Muscle layer of colon (tissue), 2 donors: ENCODE measurements around the gene ITPA.

ENCODE experiments used
- H3K27ac ChIP-seq: one replicate; pipeline ENCODE4 v1.7.0; 2013; ENCODE audit warnings: low read depth, mild to moderate bottlenecking, low read length, moderate library complexity
- H3K27me3 ChIP-seq, 2 donors: one replicate each; pipeline ENCODE4 v1.7.0; 2013; ENCODE audit warnings: low read length in 2 of 2, mild to moderate bottlenecking in 2 of 2; ENCODE audit not compliant: insufficient read depth in 2 of 2, control insufficient read depth in 1 of 2
- H3K36me3 ChIP-seq: one replicate; pipeline ENCODE4 v1.7.0; 2013; ENCODE audit warnings: mild to moderate bottlenecking, low read length; ENCODE audit not compliant: insufficient read depth
- H3K4me1 ChIP-seq: one replicate; pipeline ENCODE4 v1.7.0; 2013; ENCODE audit warnings: mild to moderate bottlenecking, low read length; ENCODE audit not compliant: insufficient read depth
- H3K4me3 ChIP-seq, 2 donors: one replicate each; pipeline ENCODE4 v1.7.0; 2013; ENCODE audit warnings: low read length in 2 of 2, low read depth in 1 of 2, mild to moderate bottlenecking in 1 of 2, moderate library complexity in 1 of 2
- H3K9ac ChIP-seq: one replicate; pipeline ENCODE4 v1.7.0; 2013; ENCODE audit warnings: low read length
- H3K9me3 ChIP-seq: one replicate; pipeline ENCODE4 v1.7.0; 2013; ENCODE audit warnings: mild to moderate bottlenecking, low read length
- donor health status: abdominal sarcoma.
- donor health status: Adenocarcinoma of cecum.

ITPA gene

DNA sequence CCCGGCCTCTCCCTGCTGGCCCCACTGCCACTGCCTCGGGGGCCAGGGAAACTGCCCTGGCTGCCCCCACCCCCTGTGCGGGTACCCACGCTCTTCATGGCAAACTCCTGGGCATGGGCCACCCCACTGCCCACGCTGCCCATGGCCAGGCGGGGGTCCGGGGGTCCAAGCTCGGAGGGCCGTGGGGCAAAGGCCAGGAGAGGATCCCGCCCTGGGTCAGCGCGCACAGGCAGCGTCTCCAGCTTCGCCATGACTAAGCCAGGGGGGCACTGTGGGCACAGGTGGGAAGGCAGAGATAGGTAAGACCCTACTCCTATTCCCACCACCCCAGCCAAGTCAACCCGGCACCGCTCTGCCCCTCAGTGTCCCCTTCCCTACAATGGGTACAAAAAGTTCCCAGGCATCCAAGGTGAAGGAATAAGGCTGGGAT lies 42.4 kb upstream of the ITPA start:
- Histone ChIP-seq H3K36me3 (no peaks in the 10 kb centered on the region), H3K9me3 (no peaks in the 10 kb centered on the region), H3K4me3 (no peak overlapping the region), H3K9ac (no peak overlapping the region), H3K27ac (no peak overlapping the region), H3K4me1 (no peaks in the 10 kb centered on the region), H3K27me3 (peaks cover 0 to 11% of the 10 kb centered on the region in 2 donors)

- no peak overlapping the region for H3K4me3 ChIP-seq
- no peak overlapping the region for H3K27ac ChIP-seq
- H3K9me3 ChIP-seq: no peaks in the 10 kb centered on the region
- peaks cover 4% of the 10 kb centered on the region for H3K4me1 ChIP-seq
- H3K27me3 ChIP-seq: peaks cover 0 to 11% of the 10 kb centered on the region in 2 donors
- no peaks in the 10 kb centered on the region for H3K36me3 ChIP-seq
- no peak overlapping the region for H3K9ac ChIP-seq
These were observed 41.6 kb upstream of the ITPA start for GRCh38 chr20:3167738-3168078.

DNA sequence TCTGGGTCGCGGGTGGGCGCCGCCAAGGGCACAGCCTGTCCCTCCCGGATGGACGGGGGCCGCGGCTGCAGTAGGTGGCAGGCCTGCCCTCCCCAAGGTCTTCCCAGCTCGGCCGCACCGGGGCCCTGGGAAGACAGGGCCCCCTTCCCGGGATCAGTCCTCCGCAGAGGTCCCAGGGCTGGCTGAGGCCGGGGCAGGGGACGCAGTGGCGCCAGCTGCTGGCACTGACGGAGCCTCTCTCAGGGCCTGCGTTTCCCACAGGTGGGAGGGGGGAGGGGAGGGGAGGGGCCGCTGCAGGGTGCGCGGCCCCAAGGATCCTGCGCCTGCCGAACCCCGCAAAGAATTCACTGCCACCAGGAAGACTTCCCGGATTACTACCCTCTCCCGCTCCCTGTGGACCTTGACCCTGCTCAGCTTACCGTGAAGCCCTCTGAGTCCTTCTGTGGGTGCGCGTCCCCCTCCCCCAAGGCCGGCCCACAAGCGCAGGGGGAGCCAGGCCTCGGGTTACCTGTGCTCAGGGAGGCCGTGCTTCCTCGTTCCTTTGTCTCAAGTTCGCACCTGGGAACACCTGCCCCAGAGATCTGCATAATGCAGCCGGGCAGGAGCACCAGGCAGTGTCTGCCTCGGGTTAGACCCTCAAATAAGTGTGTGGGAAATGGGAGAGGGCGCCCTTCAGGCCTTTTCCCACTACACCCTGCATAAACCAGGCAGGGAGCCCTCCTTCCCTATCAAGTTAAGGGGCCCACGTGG lies 41.0 kb upstream of the ITPA start:
- Histone ChIP-seq H3K27ac (no peak overlapping the region), H3K4me3 (no peak overlapping the region), H3K9ac (no peak overlapping the region), H3K36me3 (no peaks in the 10 kb centered on the region), H3K27me3 (peaks cover 0 to 11% of the 10 kb centered on the region in 2 donors), H3K9me3 (no peaks in the 10 kb centered on the region), H3K4me1 (peaks cover 5% of the 10 kb centered on the region)

GRCh38 chr20:3168829-3169590 lies 40.3 kb upstream of the ITPA start:
- Histone ChIP-seq H3K4me3 (no peak overlapping the region), H3K4me1 (peaks cover 5% of the 10 kb centered on the region), H3K36me3 (no peaks in the 10 kb centered on the region), H3K27ac (no peak overlapping the region), H3K9me3 (no peaks in the 10 kb centered on the region), H3K9ac (no peak overlapping the region), H3K27me3 (peaks cover 0 to 11% of the 10 kb centered on the region in 2 donors)

- no peaks in the 10 kb centered on the region for H3K36me3 ChIP-seq
- peaks cover 0 to 11% of the 10 kb centered on the region in 2 donors for H3K27me3 ChIP-seq
- H3K27ac ChIP-seq: no peak overlapping the region
- H3K4me3 ChIP-seq: no peak overlapping the region
- no peaks in the 10 kb centered on the region for H3K9me3 ChIP-seq
- H3K4me1 ChIP-seq: peaks cover 5% of the 10 kb centered on the region
- H3K9ac ChIP-seq: no peak overlapping the region
These were observed 37.7 kb upstream of the ITPA start for GRCh38 chr20:3171391-3172125.

GRCh38 chr20:3172126-3172932 lies 37.0 kb upstream of the ITPA start:
- peaks cover 0 to 10% of the 10 kb centered on the region in 2 donors for H3K27me3 ChIP-seq
- H3K9me3 ChIP-seq: no peaks in the 10 kb centered on the region
- H3K4me1 ChIP-seq: peaks cover 5% of the 10 kb centered on the region
- H3K36me3 ChIP-seq: no peaks in the 10 kb centered on the region
- H3K27ac ChIP-seq: no peak overlapping the region
- no peak overlapping the region for H3K9ac ChIP-seq
- no peak overlapping the region for H3K4me3 ChIP-seq

DNA sequence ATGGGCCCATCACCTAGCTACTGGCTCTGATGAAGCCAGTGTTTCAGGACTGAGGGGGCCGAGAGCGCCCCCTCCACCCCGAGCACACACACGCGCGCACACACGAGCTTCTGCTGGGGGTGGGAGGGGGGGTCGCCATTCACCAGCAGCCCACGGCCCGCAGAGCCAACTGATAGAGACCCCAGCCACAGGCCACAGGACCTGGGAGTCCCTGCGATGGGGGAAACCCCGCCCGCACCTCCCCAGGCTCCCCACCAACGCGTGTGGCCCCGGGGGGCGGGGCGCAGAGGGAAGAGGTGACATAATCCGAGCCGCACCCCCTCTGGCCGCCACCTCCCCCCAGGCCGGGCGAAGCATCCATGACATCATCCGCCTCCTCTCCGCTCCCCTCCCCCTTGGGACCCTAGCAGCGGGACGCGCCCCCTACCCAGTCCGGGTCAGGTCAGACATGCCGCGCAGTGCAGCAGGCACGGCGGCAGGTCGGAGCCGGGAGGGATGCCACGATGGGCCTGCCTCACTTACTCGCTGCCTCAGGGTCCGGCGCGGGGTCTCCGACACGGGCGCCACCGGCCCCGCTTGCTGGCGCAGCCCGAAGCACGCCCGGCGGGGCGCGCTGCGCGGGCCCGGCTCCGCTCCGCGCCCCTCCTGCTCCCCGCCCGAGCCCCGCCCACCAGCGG lies 36.2 kb upstream of the ITPA start, which contains the start of gene LZTS3:
LZTS3 (minus strand) TSS at position 617 of the 677 bp plus-strand sequence. CDS start 6,386 bp downstream, outside the sequence.
- H3K9ac ChIP-seq: peak within 1 kb of the TSS; percentile 78
- H3K27ac ChIP-seq: no peak within 1 kb of the TSS
- no peaks in the 10 kb centered on the region for H3K9me3 ChIP-seq
- H3K4me1 ChIP-seq: peaks cover 5% of the 10 kb centered on the region
- H3K36me3 ChIP-seq: no peaks in the 10 kb centered on the region
- peaks cover 0 to 5% of the 10 kb centered on the region in 2 donors for H3K27me3 ChIP-seq
- peak within 1 kb of the TSS; percentile 82 to 83 for H3K4me3 ChIP-seq

GRCh38 chr20:3173610-3174441 lies 35.5 kb upstream of the ITPA start:
- peaks cover 5% of the 10 kb centered on the region for H3K4me1 ChIP-seq
- no peaks in the 10 kb centered on the region for H3K36me3 ChIP-seq
- peak overlapping the region; percentile 22 for H3K9ac ChIP-seq
- H3K4me3 ChIP-seq: peak overlapping the region; percentile 82 to 83
- H3K9me3 ChIP-seq: no peaks in the 10 kb centered on the region
- H3K27ac ChIP-seq: no peak overlapping the region
- H3K27me3 ChIP-seq: no peaks in the 10 kb centered on the region

DNA sequence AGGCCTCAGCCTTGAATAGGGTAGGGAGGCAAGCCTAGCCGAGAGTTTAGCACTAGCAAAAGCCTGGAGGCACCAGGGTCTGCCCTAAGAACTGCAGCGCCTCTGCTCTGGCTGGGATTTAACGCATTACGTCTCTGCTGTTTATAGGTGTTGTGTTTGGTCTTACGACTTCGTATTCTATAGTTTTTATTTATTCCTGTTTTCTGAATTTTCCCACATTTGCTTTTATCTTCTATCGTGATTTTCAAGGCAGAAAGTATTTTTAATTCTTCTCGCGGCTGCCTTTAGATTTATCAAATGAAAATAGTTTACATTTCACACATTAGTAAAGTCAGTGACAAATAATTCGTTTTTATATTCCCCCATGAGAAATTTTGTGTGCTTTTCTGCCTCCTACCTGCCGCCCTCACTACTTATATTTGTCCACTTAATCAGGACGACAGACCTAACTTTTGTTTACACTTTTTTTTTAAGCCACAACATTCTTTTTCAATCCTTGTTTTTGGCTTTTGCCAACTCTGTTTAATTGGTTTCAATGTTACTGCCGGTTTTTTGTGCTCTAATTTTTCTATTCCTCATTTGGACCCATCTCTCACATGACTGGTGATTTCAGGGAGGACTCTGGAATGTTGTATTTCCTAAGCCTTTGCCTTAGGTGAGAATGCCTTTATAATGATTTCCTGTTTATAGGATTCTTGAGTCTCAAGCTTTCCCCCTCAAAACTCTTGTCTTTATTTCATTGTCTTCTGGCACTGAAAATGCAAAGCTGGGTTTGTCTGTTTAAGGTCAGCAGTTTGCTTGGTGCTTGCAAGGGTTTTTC lies 34.6 kb upstream of the ITPA start:
- H3K4me1 ChIP-seq: peaks cover 5% of the 10 kb centered on the region
- H3K9ac ChIP-seq: peak overlapping the region; percentile 22
- H3K27ac ChIP-seq: no peak overlapping the region
- no peaks in the 10 kb centered on the region for H3K27me3 ChIP-seq
- H3K9me3 ChIP-seq: no peaks in the 10 kb centered on the region
- H3K36me3 ChIP-seq: no peaks in the 10 kb centered on the region
- peak overlapping the region; percentile 82 to 83 for H3K4me3 ChIP-seq
